ENCODE results near the gene FGF11.

Gene FGF11

DNA sequence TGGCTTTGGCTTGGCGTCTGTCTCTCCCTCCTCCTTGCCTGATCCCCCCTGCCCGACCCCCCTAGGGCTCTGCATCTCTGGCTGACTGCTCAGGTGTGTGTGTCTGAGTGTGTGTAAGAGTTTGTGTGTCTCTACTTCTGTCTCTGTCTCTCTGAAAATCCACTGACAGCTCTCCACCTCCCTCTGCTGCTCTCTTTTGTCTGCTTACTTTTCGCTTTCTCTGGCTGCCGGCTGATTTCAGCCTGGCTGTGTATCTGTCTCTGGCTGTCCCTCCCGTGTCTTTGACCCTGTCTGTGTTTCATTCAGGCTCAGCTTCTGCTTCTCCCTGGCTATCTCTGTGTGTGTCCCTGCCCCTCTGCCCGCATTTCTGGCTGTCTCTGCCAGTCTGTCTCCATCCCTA lies 23.0 kb upstream of the FGF11 start:
- H3K4me3 ChIP-seq (ENCODE audit: low read depth, low read length) = no peak overlapping the region
- peak; percentile 12 for DNase-seq (ENCODE audit: low read depth)
- TF ChIP-seq, protein P1, sequence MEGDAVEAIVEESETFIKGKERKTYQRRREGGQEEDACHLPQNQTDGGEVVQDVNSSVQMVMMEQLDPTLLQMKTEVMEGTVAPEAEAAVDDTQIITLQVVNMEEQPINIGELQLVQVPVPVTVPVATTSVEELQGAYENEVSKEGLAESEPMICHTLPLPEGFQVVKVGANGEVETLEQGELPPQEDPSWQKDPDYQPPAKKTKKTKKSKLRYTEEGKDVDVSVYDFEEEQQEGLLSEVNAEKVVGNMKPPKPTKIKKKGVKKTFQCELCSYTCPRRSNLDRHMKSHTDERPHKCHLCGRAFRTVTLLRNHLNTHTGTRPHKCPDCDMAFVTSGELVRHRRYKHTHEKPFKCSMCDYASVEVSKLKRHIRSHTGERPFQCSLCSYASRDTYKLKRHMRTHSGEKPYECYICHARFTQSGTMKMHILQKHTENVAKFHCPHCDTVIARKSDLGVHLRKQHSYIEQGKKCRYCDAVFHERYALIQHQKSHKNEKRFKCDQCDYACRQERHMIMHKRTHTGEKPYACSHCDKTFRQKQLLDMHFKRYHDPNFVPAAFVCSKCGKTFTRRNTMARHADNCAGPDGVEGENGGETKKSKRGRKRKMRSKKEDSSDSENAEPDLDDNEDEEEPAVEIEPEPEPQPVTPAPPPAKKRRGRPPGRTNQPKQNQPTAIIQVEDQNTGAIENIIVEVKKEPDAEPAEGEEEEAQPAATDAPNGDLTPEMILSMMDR (conservative IDR thresholded peaks at IDR 0.05; ENCODE audit: low read depth, low read length) = peak; percentile 26

GRCh38 chr17:7417056-7417655 lies 22.2 kb upstream of the FGF11 start:
- H3K4me3 ChIP-seq (ENCODE audit: low read depth, low read length) = no peak overlapping the region
- TF ChIP-seq, protein P1 (conservative IDR thresholded peaks at IDR 0.05; ENCODE audit: low read depth, low read length) = no peak
- DNase-seq (ENCODE audit: low read depth) = no peak

GRCh38 chr17:7418472-7419152 lies 20.7 kb upstream of the FGF11 start:
- no peak overlapping the region for H3K4me3 ChIP-seq (ENCODE audit: low read depth, low read length)
- no peak for DNase-seq (ENCODE audit: low read depth)
- TF ChIP-seq, protein P1 (conservative IDR thresholded peaks at IDR 0.05; ENCODE audit: low read depth, low read length) = no peak

- no peak within 1 kb of the TSS for H3K4me3 ChIP-seq (ENCODE audit: low read depth, low read length)
- TF ChIP-seq, protein P1 (conservative IDR thresholded peaks at IDR 0.05; ENCODE audit: low read depth, low read length) = no peak
- no peak for DNase-seq (ENCODE audit: low read depth)
Observed at GRCh38 chr17:7419819-7420610, 19.3 kb upstream of the FGF11 start, which contains the start of gene SPEM1. Gene SPEM1 (plus strand): TSS chr17:7420324. CDS start chr17:7420385, 61 bp downstream.

DNA sequence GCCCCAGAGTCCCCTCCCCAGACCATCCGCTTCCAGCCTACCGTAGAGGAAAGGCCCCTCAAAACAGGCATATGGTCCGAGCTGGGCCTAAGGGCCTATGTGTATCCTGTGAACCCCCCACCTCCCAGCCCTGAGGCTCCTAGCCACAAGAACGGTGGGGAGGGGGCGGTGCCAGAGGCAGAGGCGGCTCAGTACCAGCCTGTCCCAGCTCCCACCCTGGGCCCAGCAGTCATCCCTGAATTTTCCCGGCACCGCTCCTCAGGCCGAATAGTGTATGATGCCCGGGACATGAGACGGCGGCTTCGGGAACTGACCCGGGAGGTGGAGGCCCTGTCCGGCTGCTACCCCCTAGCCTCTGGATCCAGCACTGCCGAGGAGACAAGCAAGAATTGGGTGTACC lies 18.1 kb upstream of the FGF11 start:
- no peak for DNase-seq (ENCODE audit: low read depth)
- TF ChIP-seq, protein P1 (conservative IDR thresholded peaks at IDR 0.05; ENCODE audit: low read depth, low read length) = no peak
- no peak overlapping the region for H3K4me3 ChIP-seq (ENCODE audit: low read depth, low read length)

- H3K4me3 ChIP-seq (ENCODE audit: low read depth, low read length) = no peak overlapping the region
- TF ChIP-seq, protein P1 (conservative IDR thresholded peaks at IDR 0.05; ENCODE audit: low read depth, low read length) = no peak
- DNase-seq (ENCODE audit: low read depth) = no peak
Observed at GRCh38 chr17:7423679-7424078, 15.6 kb upstream of the FGF11 start.
